Tibial artery (tissue), 4 donors: ENCODE measurements around the gene FUT9.

Experiments used
- DNase-seq, 2 donors: peaks; one replicate each; pipeline ENCODE4 v3.0.0-alpha.2; 2019
- H3K27ac ChIP-seq, 2 donors: fragments of 200-600 bp; sonication (generic) in 1 of 2; 1 replicate in 1 of 2; 2 replicates in 1 of 2; pipeline ENCODE4 v1.5.1; 2018 to 2019; ENCODE audit warnings: mild to moderate bottlenecking in 1 of 2
- H3K27me3 ChIP-seq, 2 donors: fragments of 200-600 bp; sonication (generic) in 1 of 2; one replicate each; pipeline versions ENCODE4 v1.5.1 to v1.6.0; 2016 to 2019
- H3K36me3 ChIP-seq, 3 donors: fragments of 200-600 bp; sonication (generic) in 2 of 3; one replicate each; pipeline ENCODE4 v1.5.1; 2016 to 2019; ENCODE audit warnings: mild to moderate bottlenecking in 2 of 3
- H3K4me1 ChIP-seq, 4 donors: fragments of 200-600 bp; sonication (generic) in 2 of 4; 1 replicate in 3 of 4; 2 replicates in 1 of 4; pipeline ENCODE4 v1.5.1; 2016 to 2019
- H3K4me3 ChIP-seq, 2 donors: fragments of 200-600 bp; sonication (generic) in 1 of 2; 1 replicate in 1 of 2; 2 replicates in 1 of 2; pipeline ENCODE4 v1.5.1; 2018 to 2019; ENCODE audit warnings: mild to moderate bottlenecking in 2 of 2
- H3K9me3 ChIP-seq, 3 donors: fragments of 200-600 bp; sonication (generic) in 1 of 3; one replicate each; pipeline ENCODE4 v1.5.1; 2016 to 2019
- CTCF ChIP-seq, 2 experiments: fragments of 200-600 bp in 1 of 2; fragments of 450-650 bp in 1 of 2; IDR thresholded peaks; one replicate each; pipeline ENCODE4 v1.5.1; 2017 to 2019; ENCODE audit warnings: antibody characterized with exemption in 2 of 2, mild to moderate bottlenecking in 1 of 2, moderate library complexity in 1 of 2
- intact Hi-C: fragments of 100-400 bp; cut with DNase I; formaldehyde crosslinking; loops from one replicate; pipeline ENCODE4 v1.15.0; 2023; ENCODE audit warnings: low total_unique reads

The FUT9 gene

GRCh38 chr6:96013531-96013930 is 2.2 kb upstream of the FUT9 start:
- DNase-seq = no peak
- Histone ChIP-seq H3K27ac (no peak overlapping the region), H3K27me3 (peaks cover 0 to 16% of the 10 kb centered on the region in 2 donors), H3K4me1 (peaks cover 0 to 17% (median 7%) of the 10 kb centered on the region in 4 donors), H3K4me3 (no peak overlapping the region), H3K9me3 (no peaks in the 10 kb centered on the region), H3K36me3 (no peaks in the 10 kb centered on the region)
- intact Hi-C loops = no loop called here
- no peak for TF ChIP-seq CTCF (IDR thresholded peaks at IDR 0.05)

- Histone ChIP-seq H3K9me3 (no peaks in the 10 kb centered on the region), H3K27ac (no peak overlapping the region), H3K4me1 (peaks cover 0 to 17% (median 7%) of the 10 kb centered on the region in 4 donors), H3K4me3 (peak overlapping the region in 1 of 2 donors; percentile 25), H3K27me3 (peaks cover 0 to 16% of the 10 kb centered on the region in 2 donors), H3K36me3 (no peaks in the 10 kb centered on the region)
- intact Hi-C loops = no loop called here
- no peak for TF ChIP-seq CTCF (IDR thresholded peaks at IDR 0.05)
- no peak for DNase-seq
Observed at GRCh38 chr6:96014846-96015517, 792 bp upstream of the FUT9 start.

- DNase-seq = peak in 1 of 2 donors; percentile 56
- no peaks in the 10 kb centered on the region for H3K36me3 ChIP-seq
- no peak overlapping the region for H3K4me3 ChIP-seq
- H3K27me3 ChIP-seq = peaks cover 0 to 16% of the 10 kb centered on the region in 2 donors
- intact Hi-C loops = no loop called here
- TF ChIP-seq CTCF (IDR thresholded peaks at IDR 0.05) = no peak
- no peaks in the 10 kb centered on the region for H3K9me3 ChIP-seq
- no peak overlapping the region for H3K27ac ChIP-seq
- H3K4me1 ChIP-seq = peaks cover 0 to 17% (median 7%) of the 10 kb centered on the region in 4 donors
Observed at GRCh38 chr6:96016334-96017069, 728 bp downstream of the FUT9 start.

GRCh38 chr6:96017070-96017359 is 1.2 kb downstream of the FUT9 start:
- no peak for DNase-seq
- Histone ChIP-seq H3K27ac (no peak overlapping the region), H3K4me1 (peaks cover 0 to 17% (median 7%) of the 10 kb centered on the region in 4 donors), H3K9me3 (no peaks in the 10 kb centered on the region), H3K27me3 (peaks cover 0 to 16% of the 10 kb centered on the region in 2 donors), H3K4me3 (no peak overlapping the region), H3K36me3 (no peaks in the 10 kb centered on the region)
- intact Hi-C loops = no loop called here
- no peak for TF ChIP-seq CTCF (IDR thresholded peaks at IDR 0.05)

GRCh38 chr6:96022225-96022624 is 6.5 kb downstream of the FUT9 start:
- no peak overlapping the region for H3K4me3 ChIP-seq
- H3K36me3 ChIP-seq = no peaks in the 10 kb centered on the region
- intact Hi-C loops = no loop called here
- DNase-seq = no peak
- no peaks in the 10 kb centered on the region for H3K9me3 ChIP-seq
- no peak for TF ChIP-seq CTCF (IDR thresholded peaks at IDR 0.05)
- no peaks in the 10 kb centered on the region for H3K27me3 ChIP-seq
- no peak overlapping the region for H3K27ac ChIP-seq
- no peaks in the 10 kb centered on the region for H3K4me1 ChIP-seq
